Measurements from ENCODE around the gene DDX23. TPM values are rescaled to one million over a fixed set of nuclear protein-coding genes. Genes with fewer than 3 reads are reported as not detected.

DDX23 gene
- total and polyA plus RNA-seq, 7 experiments from 2014 or later = 32.8 to 160 (median 90.9) TPM

- no peaks in the 10 kb centered on the region for H3K36me3 Mint-ChIP-seq
- intact Hi-C loops (cut with micrococcal nuclease) = no loop called here
Observed at GRCh38 chr12:48783432-48783831, 68.5 kb downstream of the DDX23 start.

GRCh38 chr12:48782457-48783395 is 69.2 kb downstream of the DDX23 start:
- ChIA-PET CTCF (interaction anchor here (1.0 to 1.2 kb wide), 2 partner anchors 12 to 13 kb away, joined by 3 read pairs; no protein-coding TSS in a partner anchor), POLR2A (no interaction called here)
- peaks cover 0 to 2% of the 10 kb centered on the region in 2 donors for H3K27me3 ChIP-seq (ENCODE audit: control insufficient read depth in 2 of 2, insufficient read depth in 2 of 2, low read length in 2 of 2)
- H3K27ac ChIP-seq (ENCODE audit: low read depth, low read length) = no peak overlapping the region
- H3K4me3 ChIP-seq (ENCODE audit: low read length) = no peak overlapping the region
- peaks cover 22 to 36% (median 29%) of the 10 kb centered on the region in 5 donors for H3K27me3 Mint-ChIP-seq
- no peaks in the 10 kb centered on the region for H3K9me3 ChIP-seq (ENCODE audit: control insufficient read depth in 2 of 3, low read length in 3 of 3)
- DNase-seq = no peak
- H3K36me3 Mint-ChIP-seq = no peaks in the 10 kb centered on the region
- ATAC-seq = no peak
- H3K4me1 ChIP-seq (ENCODE audit: control insufficient read depth in 2 of 2, insufficient read depth in 2 of 2, low read length in 2 of 2) = no peaks in the 10 kb centered on the region
- no peak overlapping the region for H3K27ac Mint-ChIP-seq
- H3K4me3 Mint-ChIP-seq = no peak overlapping the region
- intact Hi-C loops (cut with micrococcal nuclease) = no loop called here
- H3K9me3 Mint-ChIP-seq = no peaks in the 10 kb centered on the region
- H3K36me3 ChIP-seq (ENCODE audit: control insufficient read depth in 2 of 3, insufficient read depth in 3 of 3, low read length in 3 of 3) = no peaks in the 10 kb centered on the region
- H3K4me1 Mint-ChIP-seq = peaks cover 0 to 3% (median 0%) of the 10 kb centered on the region in 7 donors

More at GRCh38 chr12:48783432-48783831, 68.5 kb downstream of the DDX23 start:
- Mint-ChIP-seq H3K9me3 (no peaks in the 10 kb centered on the region), H3K4me1 (peaks cover 0 to 8% (median 3%) of the 10 kb centered on the region in 7 donors), H3K27ac (no peak overlapping the region), H3K4me3 (no peak overlapping the region), H3K27me3 (peaks cover 29 to 43% (median 36%) of the 10 kb centered on the region in 5 donors)
- Histone ChIP-seq H3K9me3 (ENCODE audit: control insufficient read depth in 2 of 3, low read length in 3 of 3) (no peaks in the 10 kb centered on the region), H3K4me1 (ENCODE audit: control insufficient read depth in 2 of 2, insufficient read depth in 2 of 2, low read length in 2 of 2) (no peaks in the 10 kb centered on the region), H3K36me3 (ENCODE audit: control insufficient read depth in 2 of 3, insufficient read depth in 3 of 3, low read length in 3 of 3) (no peaks in the 10 kb centered on the region), H3K27ac (ENCODE audit: low read depth, low read length) (no peak overlapping the region), H3K27me3 (ENCODE audit: control insufficient read depth in 2 of 2, insufficient read depth in 2 of 2, low read length in 2 of 2) (peaks cover 6 to 7% of the 10 kb centered on the region in 2 donors), H3K4me3 (ENCODE audit: low read length) (no peak overlapping the region)
- no peak for DNase-seq
- ChIA-PET CTCF (interaction anchor here (1.0 to 1.2 kb wide), 2 partner anchors 11 to 12 kb away, joined by 3 read pairs; no protein-coding TSS in a partner anchor), POLR2A (no interaction called here)
- no peak for ATAC-seq

- Histone ChIP-seq H3K4me3 (ENCODE audit: low read length) (no peak overlapping the region), H3K27ac (ENCODE audit: low read depth, low read length) (no peak overlapping the region), H3K4me1 (ENCODE audit: control insufficient read depth in 2 of 2, insufficient read depth in 2 of 2, low read length in 2 of 2) (no peaks in the 10 kb centered on the region), H3K36me3 (ENCODE audit: control insufficient read depth in 2 of 3, insufficient read depth in 3 of 3, low read length in 3 of 3) (no peaks in the 10 kb centered on the region), H3K27me3 (ENCODE audit: control insufficient read depth in 2 of 2, insufficient read depth in 2 of 2, low read length in 2 of 2) (no peaks in the 10 kb centered on the region), H3K9me3 (ENCODE audit: control insufficient read depth in 2 of 3, low read length in 3 of 3) (no peaks in the 10 kb centered on the region)
- no peak for ATAC-seq
- DNase-seq = no peak
- H3K36me3 Mint-ChIP-seq = no peaks in the 10 kb centered on the region
- peaks cover 0 to 3% (median 0%) of the 10 kb centered on the region in 7 donors for H3K4me1 Mint-ChIP-seq
- no peak overlapping the region for H3K27ac Mint-ChIP-seq
- ChIA-PET CTCF (interaction anchor here (1.2 kb wide), 1 partner anchor 12 kb away, joined by 3 read pairs; no protein-coding TSS in a partner anchor), POLR2A (no interaction called here)
- peaks cover 14 to 28% (median 22%) of the 10 kb centered on the region in 5 donors for H3K27me3 Mint-ChIP-seq
- H3K9me3 Mint-ChIP-seq = no peaks in the 10 kb centered on the region
- no peak overlapping the region for H3K4me3 Mint-ChIP-seq
- intact Hi-C loops (cut with micrococcal nuclease) = no loop called here
Observed at GRCh38 chr12:48781750-48782456, 70.1 kb downstream of the DDX23 start.

GRCh38 chr12:48780381-48781025 is 71.5 kb downstream of the DDX23 start:
- Histone ChIP-seq H3K4me1 (ENCODE audit: control insufficient read depth in 2 of 2, insufficient read depth in 2 of 2, low read length in 2 of 2) (no peaks in the 10 kb centered on the region), H3K36me3 (ENCODE audit: control insufficient read depth in 2 of 3, insufficient read depth in 3 of 3, low read length in 3 of 3) (no peaks in the 10 kb centered on the region), H3K27ac (ENCODE audit: low read depth, low read length) (no peak overlapping the region), H3K4me3 (ENCODE audit: low read length) (no peak overlapping the region), H3K27me3 (ENCODE audit: control insufficient read depth in 2 of 2, insufficient read depth in 2 of 2, low read length in 2 of 2) (no peaks in the 10 kb centered on the region), H3K9me3 (ENCODE audit: control insufficient read depth in 2 of 3, low read length in 3 of 3) (no peaks in the 10 kb centered on the region)
- DNase-seq (no peak), ATAC-seq (no peak)
- CTCF ChIA-PET = interaction anchor here (1.6 kb wide), 1 partner anchor 14 kb away, joined by 7 read pairs; no protein-coding TSS in a partner anchor
- POLR2A ChIA-PET = no interaction called here
- H3K36me3 Mint-ChIP-seq = no peaks in the 10 kb centered on the region
- no peak overlapping the region for H3K4me3 Mint-ChIP-seq
- H3K27ac Mint-ChIP-seq = no peak overlapping the region
- H3K27me3 Mint-ChIP-seq = peaks cover 7 to 15% (median 9%) of the 10 kb centered on the region in 5 donors
- no peaks in the 10 kb centered on the region for H3K9me3 Mint-ChIP-seq
- H3K4me1 Mint-ChIP-seq = peaks cover 0 to 3% (median 0%) of the 10 kb centered on the region in 7 donors
- intact Hi-C loops (cut with micrococcal nuclease) = no loop called here

- H3K4me1 Mint-ChIP-seq = peaks cover 0 to 3% (median 0%) of the 10 kb centered on the region in 7 donors
- CTCF ChIA-PET = interaction anchor here (0.6 to 1.6 kb wide), 3 partner anchors 12 to 113 kb away, joined by 3 to 7 read pairs (median 3); no protein-coding TSS in a partner anchor
- POLR2A ChIA-PET = no interaction called here
- H3K4me3 Mint-ChIP-seq = no peak overlapping the region
- H3K36me3 Mint-ChIP-seq = no peaks in the 10 kb centered on the region
- H3K4me3 ChIP-seq (ENCODE audit: low read length) = no peak overlapping the region
- no peaks in the 10 kb centered on the region for H3K27me3 ChIP-seq (ENCODE audit: control insufficient read depth in 2 of 2, insufficient read depth in 2 of 2, low read length in 2 of 2)
- H3K27ac Mint-ChIP-seq = no peak overlapping the region
- no peak for ATAC-seq
- peaks cover 1 to 10% (median 4%) of the 10 kb centered on the region in 5 donors for H3K27me3 Mint-ChIP-seq
- H3K9me3 ChIP-seq (ENCODE audit: control insufficient read depth in 2 of 3, low read length in 3 of 3) = no peaks in the 10 kb centered on the region
- intact Hi-C loops (cut with micrococcal nuclease) = no loop called here
- DNase-seq = no peak
- H3K9me3 Mint-ChIP-seq = no peaks in the 10 kb centered on the region
- no peak overlapping the region for H3K27ac ChIP-seq (ENCODE audit: low read depth, low read length)
- no peaks in the 10 kb centered on the region for H3K4me1 ChIP-seq (ENCODE audit: control insufficient read depth in 2 of 2, insufficient read depth in 2 of 2, low read length in 2 of 2)
- no peaks in the 10 kb centered on the region for H3K36me3 ChIP-seq (ENCODE audit: control insufficient read depth in 2 of 3, insufficient read depth in 3 of 3, low read length in 3 of 3)
Observed at GRCh38 chr12:48779869-48780268, 72.1 kb downstream of the DDX23 start.

Data from naive thymus-derived CD4-positive, alpha-beta T cell (primary cell).